HT-29 (cell line): ENCODE measurements around the gene SLC16A12. TPM values are rescaled to one million over a fixed set of nuclear protein-coding genes. Genes with fewer than 3 reads are reported as not detected.

Experiments used
- DNase-seq: peaks from one replicate; pipeline ENCODE4 v3.0.0-alpha.2; 2015; ENCODE audit warnings: low spot score
- total RNA-seq: library from RNA; depleted of rRNA; stranded (reverse); fragments of >200 nt; shearing (Covaris generic); gene quantifications from 2 replicates; pipeline ENCODE4 v1.2.3, GENCODE V29; 2014; rRNA removed

Gene SLC16A12, protein sequence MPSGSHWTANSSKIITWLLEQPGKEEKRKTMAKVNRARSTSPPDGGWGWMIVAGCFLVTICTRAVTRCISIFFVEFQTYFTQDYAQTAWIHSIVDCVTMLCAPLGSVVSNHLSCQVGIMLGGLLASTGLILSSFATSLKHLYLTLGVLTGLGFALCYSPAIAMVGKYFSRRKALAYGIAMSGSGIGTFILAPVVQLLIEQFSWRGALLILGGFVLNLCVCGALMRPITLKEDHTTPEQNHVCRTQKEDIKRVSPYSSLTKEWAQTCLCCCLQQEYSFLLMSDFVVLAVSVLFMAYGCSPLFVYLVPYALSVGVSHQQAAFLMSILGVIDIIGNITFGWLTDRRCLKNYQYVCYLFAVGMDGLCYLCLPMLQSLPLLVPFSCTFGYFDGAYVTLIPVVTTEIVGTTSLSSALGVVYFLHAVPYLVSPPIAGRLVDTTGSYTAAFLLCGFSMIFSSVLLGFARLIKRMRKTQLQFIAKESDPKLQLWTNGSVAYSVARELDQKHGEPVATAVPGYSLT
- 0.03 and 0.18 TPM in 2 replicates for total RNA-seq

DNA sequence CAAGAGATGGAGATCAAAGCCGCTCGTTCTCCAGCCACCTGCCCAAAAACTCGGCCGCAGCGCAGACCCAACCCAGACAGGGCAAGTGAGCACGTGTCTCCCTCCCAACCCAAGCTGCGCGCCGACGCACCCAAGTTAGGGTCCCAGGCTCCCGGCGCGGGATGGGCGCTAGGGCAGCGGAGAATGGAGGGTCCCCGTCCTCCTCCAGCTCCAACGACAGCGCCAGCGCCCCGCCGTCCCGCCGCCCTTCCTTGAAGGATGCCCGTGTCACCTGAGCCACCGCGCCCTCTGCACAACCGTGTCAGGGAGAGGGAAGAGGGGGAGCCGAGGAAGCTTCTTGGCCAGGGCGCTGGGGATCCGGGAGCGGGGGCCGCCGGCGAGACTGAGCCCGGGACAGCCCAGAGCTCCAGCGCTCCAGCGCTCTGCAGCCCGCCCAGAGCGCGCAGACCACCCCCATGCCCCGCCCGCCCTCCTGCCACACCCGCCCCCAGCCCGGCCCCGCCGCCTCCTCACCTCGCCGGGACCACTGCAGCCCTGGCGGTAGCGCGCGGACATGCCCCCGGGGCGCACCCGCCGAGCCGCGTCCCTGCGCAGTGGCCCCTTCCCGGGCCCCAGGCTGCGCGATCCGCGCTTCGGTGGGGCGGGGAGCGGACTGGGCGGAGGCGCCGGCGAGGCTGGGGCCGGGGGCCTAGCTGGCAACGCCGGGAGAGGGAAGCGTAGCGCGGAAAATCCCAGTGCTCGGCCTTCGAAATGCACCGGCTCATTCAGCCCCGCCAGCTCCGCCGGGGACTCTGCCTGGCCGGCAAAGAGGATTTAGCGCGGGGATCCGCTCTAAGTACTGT is at the start of gene SLC16A12:
Gene SLC16A12 (minus strand): TSS at position 424 of the 842 bp plus-strand sequence. CDS start 73,016 bp downstream, outside the sequence.
- DNase-seq: no peak

DNA sequence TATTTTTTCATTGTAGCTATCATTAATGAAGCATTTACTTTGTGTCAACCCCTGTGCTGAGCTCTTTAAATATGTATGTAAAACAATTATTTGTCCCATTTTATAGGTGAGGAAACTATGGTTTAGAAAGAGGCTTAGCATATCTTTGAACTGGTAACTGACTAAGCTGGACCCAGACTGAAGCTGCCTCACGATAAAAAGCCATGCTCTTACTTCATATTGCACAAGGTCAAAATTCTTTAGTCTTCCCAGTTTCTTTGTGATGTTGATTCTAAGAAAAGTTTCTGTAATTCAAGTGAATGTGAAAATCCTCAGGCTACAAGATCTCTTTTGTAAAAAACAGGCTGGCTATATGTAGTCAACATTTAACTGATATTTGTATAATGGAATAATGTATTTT is 46.6 kb upstream of the SLC16A12 start:
- DNase-seq: no peak

DNA sequence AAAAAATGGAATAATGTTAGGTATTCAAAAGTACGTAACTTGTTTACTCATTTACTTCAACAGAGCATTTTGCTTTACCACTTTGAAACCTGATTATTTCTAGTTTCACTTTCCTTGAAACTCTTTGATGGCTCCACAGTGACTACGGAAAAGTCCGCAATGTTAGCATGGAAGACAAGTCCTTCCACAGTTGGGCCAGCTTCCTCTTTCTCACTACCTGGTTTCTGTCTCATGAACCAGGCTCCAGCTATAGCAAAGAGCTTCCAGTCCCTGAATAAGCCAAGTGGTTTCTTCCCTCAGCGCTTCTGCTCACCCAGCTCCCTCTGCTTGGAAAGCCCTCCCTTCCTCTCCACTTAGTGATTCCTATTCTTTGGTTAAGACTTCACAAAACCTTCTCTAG is 44.8 kb upstream of the SLC16A12 start:
- DNase-seq: no peak

DNA sequence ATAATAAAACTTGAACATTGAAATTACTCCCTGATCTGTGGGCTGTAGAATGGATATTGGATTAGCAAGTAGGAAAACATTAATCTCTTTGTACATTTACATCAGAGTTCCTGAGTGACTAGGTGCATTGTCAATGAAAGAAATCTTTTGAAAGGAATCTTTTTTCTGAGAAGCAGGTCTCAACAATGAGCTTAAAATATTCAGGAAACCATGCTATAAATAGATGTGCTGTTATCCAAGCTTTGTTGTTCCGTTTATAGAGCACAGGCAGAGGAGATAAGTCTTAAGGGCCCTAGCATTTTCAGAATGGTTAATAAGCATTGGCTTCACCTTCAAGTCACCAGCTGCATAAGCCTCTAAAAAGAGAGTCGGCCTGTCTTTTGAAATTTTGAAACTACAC is 41.3 kb upstream of the SLC16A12 start:
- DNase-seq: no peak

DNA sequence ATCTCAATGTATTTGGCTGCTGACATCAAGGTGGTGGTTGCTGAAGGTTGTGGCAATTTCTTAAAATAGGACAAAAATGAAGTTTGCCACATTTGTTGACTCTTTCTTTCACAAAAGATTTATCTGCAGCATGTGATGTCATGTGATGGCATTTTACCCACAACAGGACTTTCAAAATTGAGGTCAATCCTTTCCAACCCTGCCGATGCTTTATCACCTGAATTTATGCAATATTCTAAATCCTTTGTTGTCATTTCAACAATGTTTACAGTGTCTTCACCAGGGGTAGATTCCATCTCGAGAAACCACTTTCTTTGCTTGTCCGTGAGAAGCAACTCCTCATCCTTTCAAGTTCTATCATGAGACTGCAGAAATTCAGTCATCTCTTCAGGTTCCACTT is 40.6 kb upstream of the SLC16A12 start:
- DNase-seq: no peak

DNA sequence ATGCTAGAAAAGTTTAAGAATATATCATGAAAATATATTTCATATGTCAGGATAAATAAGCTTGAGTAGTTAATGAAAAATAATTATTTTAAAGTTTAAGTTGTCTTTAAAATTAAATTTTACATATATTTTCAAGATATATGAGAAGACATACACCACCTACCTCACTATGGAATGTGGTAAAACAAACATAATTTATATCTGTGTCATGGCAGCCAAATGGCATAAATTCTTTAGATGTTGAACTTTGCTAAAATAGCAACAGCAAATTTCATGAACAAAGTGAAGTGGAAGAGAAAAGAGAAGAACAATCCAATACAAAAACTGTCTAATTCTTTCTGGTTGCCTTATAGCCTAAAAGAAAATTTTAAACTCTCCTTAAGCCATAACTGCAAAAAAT is 39.6 kb upstream of the SLC16A12 start:
- no peak for DNase-seq

DNA sequence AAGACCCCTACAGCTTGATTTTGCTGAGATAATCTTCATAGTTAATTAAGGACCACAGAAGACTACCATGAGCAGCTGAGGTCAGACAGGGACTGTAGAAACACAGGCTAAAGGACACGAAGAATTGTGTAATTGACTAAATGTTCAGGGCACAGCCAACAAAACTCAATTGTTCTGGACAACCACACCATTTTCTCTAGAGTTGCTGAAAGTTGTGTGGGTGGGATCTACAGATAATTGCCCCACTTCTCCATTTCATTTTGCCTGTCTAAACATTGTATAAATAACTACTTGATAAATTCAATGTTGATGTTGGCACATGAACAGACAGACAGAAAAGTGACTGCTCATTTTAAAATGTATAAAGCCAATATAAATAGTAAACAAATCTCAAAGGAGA is 39.0 kb upstream of the SLC16A12 start:
- no peak for DNase-seq

DNA sequence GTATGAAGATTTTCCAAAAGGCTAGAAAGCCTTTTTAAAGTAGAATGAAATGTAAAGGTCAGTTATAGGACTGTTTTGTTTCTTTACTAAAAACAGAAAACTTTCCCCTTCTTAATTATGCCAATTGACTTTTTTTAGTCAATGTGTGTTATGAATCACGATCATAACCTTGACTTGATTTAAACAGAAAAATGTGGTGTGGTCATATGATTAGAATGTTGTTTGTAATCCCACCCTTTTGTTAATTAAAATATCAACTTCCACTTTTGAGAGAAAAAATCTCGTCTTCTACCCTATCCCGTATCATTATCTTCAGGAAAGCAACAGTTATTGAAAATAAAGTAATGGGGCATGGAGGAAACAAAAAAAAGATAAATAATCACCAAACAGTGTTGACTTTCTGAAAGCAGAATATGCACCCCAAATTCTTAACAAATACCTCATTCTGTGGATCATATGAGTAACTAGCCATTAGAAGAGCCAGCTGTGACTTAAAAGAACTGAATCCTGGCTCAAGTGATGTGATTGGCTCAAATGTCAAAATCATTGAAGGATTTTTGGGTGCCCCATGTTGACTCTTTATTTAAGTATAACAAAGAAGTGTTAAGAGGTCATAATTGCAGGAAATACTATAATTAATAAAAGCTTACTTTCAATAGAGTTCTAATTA is 32.3 kb upstream of the SLC16A12 start:
- DNase-seq: no peak

DNA sequence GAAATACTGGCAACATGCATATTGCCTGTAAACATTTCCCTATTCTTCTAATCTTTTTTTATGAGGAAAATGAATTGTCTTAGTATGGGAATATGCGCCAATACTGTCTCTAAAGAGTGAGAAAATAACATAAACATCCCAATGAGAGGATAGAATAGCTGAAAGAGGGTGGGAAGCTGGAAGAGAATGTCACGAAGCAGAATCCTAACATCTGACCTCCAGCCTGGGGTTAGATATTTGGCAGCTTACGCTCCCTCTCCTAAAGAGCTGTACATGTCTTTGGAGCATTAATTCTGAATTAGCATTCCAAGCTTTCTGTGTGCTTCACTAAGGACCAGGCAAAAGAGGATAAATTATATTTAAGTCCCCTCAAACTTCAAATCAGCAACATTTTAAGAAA is 31.6 kb upstream of the SLC16A12 start:
- DNase-seq: no peak

DNA sequence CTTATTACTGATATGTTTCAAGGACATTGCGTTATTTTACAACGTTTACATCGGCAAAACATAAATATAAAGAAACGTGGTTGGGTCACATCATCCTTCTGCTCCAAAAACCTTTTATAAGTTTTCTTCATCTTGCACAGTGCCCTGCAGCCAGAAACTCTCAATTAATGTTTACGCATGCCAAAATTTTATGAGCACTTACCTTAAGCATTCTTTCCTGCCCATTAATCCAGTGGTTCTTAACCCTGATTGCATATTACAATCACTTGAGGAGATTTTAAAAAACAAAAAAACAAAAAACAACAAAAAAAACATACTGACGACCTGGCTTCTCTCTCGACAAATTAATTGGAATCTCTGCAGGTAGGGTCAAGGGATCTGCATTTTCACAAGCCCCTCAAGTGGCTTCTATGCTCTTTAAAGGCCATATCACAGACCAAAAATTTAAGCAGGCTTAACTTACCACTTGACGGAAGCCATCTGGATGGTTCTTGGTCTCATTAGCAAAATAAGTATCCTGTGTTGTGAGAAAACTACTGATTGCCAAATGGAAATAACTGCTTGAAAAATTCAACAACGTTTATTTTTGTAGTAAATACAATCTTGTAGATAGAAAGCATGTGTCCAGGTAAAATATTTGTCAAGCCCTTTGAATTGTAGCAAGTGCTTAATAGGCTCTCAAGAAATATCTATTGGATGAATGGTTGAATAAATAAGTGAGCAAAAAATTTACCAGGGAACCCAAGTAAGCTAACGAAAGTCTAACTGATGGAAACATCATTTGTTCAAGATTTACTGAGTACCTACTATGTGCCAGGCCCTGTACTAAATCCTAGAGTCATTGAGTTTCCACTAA is 30.9 kb upstream of the SLC16A12 start:
- DNase-seq: no peak

DNA sequence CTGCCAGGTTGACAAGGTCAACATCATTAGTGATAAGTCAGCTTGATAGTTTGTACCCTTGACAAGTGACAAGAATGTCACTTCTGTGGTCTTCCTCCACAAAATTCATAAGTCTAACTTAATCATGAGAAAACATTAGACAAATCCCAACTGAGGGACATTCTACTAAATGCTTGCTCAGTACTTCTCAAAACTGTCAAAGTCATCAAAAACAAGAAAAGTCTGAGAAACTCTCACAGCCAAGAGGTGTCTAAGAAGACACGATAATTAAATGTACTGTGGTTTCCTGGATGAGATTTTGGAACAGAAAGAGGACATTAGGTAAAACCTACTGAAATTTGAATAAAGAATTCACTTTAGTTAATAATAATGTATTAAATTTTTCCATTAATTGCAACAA is 29.8 kb upstream of the SLC16A12 start:
- no peak for DNase-seq

DNA sequence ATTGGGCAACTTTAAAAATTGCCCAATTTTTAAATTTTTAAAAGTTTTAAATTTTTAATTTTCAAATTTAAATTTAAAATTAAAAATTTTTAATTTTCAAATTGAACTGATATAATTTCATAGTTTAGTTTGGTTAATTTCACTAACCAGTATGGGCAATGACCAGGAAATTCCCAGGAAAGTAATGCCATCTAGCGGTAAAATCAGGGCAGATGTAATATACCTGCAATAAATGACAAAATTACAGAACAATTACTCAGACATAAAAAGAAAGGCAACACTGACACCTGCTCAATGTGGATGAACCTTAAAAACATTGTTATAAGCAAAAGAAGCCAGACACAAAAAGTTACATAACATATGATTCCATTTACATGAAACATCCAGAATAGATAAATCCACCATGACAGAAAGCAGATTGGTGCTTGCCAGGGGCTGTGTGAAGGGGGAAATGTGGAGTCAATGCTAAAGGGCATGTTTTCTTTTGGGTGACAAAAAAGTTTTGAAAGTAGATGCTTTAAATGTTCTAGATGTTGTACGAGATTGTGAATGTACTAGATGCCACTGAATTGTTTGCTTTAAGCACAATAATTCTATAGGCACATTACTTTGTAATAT is 28.6 kb upstream of the SLC16A12 start:
- peak; percentile 79 for DNase-seq

DNA sequence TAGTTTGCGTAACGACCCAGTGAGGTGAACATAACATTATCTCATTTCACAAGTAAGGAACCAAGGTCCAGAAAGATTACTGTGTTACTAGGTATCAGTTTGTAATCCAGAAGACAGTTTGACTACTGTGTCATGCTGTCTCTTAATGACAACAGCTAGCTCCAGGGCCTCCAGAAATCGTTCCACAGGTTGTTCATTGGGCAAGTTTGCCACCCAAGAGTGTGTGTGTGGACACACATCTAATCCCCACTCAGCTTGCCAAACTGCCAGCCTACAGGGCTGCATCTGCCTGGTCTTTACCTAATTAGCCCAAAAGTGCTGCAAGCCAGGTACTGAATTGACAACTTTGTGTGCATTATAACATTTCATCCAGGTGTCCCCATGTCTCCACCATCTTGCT is 27.9 kb upstream of the SLC16A12 start:
- DNase-seq: no peak

DNA sequence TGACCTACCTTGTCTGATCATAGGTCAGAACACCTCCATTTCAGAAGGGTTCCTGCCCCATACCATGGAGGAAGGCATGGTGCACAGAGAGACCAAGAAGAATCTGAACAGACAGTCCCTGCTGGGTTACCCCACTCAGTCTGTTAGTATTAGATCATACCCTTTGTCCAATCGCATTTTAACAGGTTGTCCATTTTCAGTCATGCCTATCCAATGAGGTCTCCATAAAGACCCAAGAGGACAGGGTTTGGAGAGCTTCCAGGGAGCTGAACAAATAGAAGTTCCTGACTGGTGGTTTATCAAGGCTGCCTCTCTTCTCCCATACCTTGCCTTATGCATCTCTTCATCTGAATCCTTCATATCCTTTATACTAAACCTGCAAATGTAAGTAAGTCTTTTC is 21.2 kb upstream of the SLC16A12 start:
- no peak for DNase-seq

DNA sequence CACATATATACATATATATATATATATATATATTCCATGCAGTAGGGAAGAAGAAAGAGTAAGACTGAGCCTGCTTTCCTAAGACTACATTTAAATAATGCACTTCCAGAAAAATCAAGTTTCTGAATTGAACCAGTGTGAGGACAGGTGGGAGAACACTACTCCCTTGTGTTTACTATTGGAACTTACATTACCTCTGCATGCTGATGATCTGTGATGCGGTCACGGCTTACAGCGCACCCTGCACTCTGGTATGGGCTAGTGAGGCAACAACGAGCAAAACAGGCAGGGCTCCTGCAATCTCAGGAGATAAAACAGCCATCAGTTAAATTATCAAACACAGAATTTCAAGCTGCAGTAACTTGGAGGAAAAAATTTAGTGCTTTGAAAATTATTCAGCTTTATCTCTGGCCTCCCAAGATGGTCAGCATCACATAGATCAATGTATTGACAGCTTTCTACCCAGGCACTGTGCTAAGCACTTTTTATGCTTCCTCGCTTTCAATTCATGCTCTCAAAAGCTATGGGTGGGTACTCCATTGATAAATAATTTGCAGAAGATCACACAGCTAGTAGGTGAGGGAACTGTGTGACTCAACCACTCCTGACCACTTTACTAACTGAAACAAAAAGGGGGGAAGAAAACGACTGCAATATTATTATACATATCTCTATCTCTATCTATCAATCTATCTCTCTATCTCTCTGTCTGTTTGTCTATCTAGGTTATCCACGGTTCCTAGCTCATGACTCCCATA is 20.5 kb upstream of the SLC16A12 start:
- no peak for DNase-seq

DNA sequence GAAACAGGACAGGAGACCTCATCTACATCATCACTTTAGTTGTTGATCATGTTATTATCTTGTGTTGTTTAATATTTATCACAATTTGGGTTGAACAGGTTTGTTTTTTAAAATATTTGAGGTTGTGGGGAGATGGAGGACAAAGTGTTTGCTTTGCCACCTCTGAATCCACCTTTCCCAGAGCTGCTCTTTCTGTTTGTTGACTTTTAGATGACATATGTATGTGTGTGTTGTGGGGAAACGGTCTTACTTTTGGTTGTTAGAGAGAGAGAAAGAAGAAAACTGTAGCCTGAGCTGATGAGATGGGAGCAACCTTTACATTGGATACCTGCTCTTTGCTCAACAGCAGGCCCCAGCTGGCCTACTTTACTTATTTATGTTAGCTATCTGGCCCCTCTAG is 19.0 kb upstream of the SLC16A12 start:
- no peak for DNase-seq

DNA sequence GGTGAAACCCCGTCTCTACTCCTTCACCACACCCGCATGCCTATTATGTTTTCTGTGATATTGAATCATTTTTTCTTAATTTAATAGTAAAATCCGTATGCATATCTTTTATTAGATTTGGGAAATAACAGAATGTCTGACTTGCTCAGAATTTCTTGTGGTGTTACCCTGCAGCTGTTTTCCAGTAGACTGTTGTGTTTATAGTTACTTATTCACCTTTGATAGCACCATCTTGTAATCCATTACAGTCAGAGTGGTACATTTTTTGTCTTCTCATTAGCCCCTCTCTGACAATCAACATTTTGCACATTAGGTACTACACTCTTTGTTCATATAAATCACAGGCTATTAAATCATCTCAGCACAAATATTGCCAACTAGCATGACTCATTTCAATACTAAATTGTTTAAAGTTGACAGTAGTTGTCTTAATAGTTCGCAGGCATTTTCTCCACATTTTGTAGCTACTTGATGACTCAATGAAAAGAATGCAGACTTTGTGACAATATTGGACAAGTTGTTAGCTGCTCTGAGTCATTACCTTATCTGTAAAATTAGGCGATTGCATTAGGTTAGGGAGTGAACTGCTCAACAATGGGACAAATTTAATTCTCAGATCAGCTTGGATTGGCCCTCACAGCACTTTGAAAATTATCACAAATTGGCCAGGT is 17.8 kb upstream of the SLC16A12 start:
- DNase-seq: peak; percentile 58

DNA sequence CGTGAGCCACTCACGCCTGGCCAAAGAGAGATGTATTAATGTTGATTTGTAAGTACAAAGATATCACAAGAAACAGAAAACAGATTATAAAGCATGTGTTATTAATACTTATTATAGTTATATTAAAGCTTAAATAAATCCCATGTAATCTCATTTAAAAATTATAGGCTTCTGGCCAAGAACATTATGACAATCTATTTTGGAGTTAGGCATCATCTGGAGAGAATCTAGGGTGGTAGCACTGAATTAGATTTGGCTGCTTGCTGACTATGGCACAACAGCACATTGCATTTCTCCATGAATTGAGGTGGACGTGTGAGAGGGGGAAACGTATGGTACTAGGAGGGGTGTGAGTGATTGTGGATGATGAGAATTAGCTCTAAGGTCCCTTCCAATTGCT is 16.8 kb upstream of the SLC16A12 start:
- DNase-seq: no peak

DNA sequence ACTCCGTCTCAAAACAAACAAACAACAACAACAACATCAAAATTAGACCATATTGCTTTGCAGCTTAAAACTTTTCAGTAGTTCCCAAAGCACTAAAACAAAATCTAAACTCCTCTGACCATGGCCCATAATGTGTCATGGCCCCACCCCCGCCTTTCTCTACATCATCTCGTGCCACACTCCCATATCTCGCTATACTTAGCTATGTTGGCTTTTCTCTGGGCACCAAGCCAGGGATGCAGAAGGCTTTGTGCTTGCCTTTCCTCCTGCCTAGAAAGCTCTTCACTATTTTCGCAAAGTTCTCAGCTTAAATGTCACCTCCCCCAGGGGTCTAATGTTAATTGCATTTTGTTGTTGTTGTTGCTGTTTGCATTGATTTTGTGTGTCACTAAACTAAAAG is 15.1 kb upstream of the SLC16A12 start:
- no peak for DNase-seq
